GM18502 (cell line): ENCODE data around the gene CDK5RAP2.
"Not testable (repeated sequence)": the region's sequence is repeated elsewhere in the genome, so short reads cannot be mapped to it uniquely, and the experiment has no call there.

Experiments used
- ATAC-seq: cut with Tn5 transposase; IDR thresholded peaks from one replicate; pipeline ENCODE4 v1.9.1; 2021; ENCODE audit warnings: mild to moderate bottlenecking; ENCODE audit not compliant: unreplicated experiment, poor library complexity

The CDK5RAP2 gene

DNA sequence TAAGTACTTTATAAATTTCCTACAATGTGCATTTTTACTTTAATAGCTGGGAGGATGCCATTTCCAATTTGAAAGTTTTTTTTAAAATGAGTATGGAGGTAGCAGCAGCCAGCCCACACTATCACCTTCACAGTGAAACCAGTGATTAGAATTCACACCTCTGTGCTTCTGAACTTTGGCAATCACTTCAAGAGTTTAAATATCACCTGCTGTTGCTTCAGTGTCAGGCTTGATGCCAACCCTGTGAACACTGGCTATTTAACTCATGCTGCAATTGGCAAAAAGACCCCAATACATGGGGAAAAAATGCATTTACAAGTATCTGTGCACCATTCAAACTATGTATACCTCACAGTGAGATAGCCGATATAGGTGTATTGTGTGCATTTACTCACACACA is 57.4 kb downstream of the CDK5RAP2 start:
- no peak for ATAC-seq

DNA sequence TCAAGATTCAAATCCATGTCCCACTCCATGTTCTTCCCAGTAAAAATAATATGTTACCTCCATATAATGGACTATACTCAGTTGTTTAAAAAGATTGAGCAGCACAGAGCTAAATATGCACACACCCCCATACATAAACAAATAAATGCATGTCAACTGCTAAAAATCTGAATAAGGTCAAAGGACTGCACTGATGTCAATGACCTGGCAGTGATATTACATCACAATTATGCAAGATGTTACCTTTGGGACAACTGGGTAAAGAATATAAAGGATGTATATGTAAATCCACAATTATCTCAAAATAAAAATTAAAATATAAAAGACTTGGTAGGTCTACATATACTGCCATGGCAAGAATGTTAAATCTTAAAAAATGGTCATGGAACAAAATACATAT is 57.9 kb downstream of the CDK5RAP2 start:
- no peak for ATAC-seq

DNA sequence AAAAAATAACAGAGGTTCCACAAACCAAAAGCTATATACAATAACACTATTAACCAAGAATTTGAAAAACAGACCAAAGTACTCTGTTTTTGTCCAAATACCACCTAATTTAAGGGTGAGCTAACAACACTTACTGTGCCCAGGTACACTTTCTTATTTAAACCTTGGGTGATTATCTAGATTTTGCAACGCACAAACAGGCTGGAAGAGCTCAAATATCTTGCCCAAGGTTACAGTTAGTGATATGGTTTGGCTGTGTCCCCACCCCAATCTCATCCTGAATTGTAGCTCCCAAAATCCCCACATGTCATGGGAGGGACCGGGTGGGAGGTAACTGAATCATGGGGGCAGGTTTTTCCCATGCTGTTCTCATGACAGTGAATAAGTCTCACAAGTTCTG is 58.9 kb downstream of the CDK5RAP2 start:
- ATAC-seq, result no peak

DNA sequence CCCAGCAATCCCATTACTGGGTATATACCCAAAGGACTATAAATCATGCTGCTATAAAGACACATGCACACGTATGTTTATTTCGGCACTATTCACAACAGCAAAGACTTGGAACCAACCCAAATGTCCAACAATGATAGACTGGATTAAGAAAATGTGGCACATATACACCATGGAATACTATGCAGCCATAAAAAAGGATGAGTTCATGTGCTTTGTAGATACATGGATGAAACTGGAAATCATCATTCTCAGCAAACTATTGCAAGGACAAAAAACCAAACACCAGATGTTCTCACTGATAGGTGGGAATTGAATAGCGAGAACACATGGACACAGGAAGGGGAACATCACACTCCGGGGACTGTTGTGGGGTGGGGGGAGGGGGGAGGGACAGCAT is 64.0 kb downstream of the CDK5RAP2 start:
- not testable (repeated sequence) for ATAC-seq

DNA sequence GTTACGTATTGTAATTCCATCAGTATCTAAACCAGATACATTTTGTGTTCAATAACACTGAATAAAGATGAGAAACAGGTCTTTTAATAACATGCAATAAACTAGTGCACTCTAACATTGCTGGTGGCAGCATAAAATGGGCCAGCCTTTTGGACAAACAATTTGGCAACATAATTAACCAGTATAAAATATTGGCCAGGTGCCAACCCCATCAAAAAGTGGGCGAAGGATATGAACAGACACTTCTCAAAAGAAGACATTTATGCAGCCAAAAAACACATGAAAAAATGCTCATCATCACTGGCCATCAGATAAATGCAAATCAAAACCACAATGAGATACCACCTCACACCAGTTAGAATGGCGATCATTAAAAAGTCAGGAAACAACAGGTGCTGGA is 64.5 kb downstream of the CDK5RAP2 start:
- not testable (repeated sequence) for ATAC-seq

DNA sequence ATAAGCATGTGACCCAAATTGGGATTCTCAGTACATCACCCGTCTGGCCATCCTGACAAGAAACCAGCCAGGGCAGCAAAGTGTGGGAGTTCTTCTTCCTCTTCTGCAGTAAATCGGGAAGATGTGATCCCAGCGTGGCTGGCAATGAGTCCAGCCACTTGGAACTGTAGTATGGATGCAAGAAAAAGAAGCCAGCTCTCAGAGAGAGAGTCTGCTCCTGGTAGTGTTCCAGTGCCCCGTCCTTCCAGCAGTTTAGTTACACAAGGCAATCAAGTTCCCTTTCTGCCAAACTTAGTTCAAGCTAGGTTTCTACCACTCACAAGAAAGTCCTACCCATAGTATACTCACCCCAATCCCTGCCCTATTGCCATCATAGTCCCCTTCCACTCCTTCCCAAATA is 65.6 kb downstream of the CDK5RAP2 start:
- ATAC-seq, result no peak

DNA sequence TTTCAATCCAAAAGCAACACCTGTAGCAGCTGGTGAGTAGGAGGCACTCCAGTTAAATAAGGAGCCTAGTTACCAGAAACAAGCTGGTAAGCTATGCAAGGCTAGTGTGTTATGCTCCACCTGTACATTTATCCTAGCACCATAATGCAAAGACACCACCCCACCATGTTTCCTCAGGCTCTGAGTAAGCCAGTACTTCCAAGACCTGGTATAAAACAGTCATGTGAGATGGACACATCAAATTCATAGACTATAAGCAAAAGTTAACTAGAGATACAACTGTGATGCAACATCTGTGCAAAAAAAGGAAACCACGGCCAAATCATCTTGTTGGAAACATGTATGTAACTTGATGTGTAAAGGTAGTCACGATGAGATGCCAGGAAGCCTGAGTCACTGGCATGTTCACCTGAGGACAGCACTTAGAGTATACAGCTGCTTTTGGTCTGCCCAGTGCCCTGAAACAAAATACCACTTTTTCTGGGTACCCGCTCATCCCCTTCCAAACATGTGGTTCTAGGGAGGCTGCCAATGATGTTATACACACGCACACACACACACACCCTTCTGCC is 66.1 kb downstream of the CDK5RAP2 start:
- no peak for ATAC-seq

DNA sequence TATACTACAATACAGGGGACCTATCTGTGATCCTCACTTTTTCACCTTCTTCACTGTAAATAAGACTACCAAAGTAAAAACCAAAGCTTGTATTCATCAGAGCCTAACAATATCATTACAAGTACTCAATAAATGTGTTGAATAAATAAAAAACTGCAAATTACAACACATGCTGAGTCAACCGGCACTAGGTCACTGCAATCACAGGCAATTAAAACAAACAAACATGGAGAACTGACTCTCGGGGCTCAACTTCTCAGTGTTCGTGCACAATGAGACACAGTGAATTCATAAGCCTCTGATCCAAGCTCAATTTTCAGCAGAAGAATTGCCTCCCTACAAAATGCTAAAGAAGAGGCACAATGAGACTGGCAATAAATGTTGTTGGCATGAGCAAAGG is 69.2 kb downstream of the CDK5RAP2 start:
- ATAC-seq, result no peak

DNA sequence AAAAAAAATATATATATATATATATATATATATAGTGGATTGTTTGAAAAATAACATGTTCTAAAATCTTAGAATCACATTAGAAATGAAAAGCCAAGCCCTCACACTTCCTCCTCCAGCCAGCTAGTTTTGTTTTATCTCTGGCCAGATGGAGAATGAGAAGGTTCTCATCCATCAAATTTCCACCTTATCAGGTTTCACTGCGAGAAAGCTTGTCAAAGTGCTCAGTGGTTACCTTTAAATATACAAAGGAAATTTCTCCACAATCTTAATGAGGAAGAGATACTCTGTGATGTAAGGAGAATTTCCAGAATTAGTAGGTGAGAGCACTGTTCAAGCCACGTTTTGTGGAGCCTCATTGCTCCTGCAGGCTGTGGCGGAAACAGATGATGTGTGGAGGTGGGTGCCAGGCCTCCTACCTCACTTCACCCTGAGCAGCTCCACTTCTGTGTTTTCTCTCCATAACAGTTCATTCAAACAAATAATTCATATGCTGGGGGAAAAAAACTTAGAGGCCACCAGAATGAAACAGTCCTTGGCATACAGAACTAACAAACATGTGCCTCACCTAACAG is 71.9 kb downstream of the CDK5RAP2 start:
- ATAC-seq, result no peak

DNA sequence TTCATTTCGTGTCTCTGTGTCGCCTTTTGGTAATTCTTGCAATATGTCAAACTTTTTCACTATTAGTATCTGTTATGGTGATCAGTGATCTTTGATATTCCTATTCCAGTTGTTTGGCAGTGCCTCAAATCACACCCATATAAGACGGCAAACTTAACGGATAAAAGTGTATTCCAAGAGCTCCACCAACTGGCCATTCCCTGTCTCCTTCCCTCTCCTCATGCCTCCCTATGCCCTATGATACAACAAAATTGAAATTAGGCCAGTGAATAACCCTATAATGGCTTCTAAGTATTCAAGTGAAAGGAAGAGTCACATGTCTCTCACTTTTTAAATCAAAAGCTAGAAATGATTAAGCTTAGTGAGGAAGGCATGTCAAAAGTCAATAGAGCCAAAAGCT is 74.8 kb downstream of the CDK5RAP2 start:
- ATAC-seq, result no peak

DNA sequence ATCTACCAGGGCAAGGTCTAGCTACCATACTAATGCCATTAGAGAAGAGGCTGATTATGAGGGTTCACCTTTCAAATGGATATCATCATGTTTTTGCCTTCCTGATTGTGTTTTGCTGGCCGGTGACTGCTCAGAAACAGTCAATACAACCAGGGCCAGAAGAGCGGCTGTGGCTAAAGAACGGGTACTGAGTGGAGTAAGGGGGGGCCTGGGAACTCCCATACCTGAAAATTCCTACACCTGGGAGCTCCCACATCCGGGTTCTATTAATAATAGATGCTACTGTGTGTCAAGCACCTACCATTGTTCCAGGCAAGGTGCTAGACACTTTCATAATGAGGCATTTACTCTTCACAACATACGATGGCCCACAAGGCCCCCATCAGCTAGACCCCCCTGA is 79.2 kb downstream of the CDK5RAP2 start:
- no peak for ATAC-seq

DNA sequence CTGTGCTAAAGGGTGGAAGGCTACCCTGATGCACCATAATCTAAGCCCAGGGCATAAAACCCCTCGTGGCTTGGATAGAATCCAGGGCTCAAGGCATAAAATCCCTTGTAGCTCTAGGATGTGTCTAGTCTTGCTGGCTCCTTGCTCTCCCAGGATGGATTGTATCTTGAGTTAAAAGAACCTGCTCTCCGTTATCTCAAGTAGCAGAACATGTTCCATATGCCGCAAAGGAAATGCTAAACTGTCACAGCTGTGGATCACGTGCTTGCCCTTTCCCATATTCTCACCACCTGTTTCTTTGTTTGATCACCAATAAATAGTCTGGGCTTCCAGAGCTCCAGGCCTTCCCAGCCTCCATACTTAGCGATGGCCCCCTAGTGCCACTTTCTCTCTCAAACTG is 82.1 kb downstream of the CDK5RAP2 start:
- not testable (repeated sequence) for ATAC-seq

DNA sequence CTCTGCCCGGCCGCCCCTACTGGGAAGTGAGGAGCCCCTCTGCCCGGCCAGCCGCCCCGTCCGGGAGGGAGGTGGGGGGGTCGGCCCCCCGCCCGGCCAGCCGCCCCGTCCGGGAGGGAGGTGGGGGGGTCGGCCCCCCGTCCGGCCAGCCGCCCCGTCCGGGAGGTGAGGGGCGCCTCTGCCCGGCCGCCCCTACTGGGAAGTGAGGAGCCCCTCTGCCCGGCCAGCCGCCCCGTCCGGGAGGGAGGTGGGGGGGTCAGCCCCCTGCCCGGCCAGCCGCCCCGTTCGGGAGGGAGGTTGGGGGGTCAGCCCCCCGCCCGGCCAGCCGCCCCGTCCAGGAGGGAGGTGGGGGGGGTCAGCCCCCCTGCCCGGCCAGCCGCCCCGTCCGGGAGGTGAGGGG is 83.5 kb downstream of the CDK5RAP2 start:
- not testable (repeated sequence) for ATAC-seq

DNA sequence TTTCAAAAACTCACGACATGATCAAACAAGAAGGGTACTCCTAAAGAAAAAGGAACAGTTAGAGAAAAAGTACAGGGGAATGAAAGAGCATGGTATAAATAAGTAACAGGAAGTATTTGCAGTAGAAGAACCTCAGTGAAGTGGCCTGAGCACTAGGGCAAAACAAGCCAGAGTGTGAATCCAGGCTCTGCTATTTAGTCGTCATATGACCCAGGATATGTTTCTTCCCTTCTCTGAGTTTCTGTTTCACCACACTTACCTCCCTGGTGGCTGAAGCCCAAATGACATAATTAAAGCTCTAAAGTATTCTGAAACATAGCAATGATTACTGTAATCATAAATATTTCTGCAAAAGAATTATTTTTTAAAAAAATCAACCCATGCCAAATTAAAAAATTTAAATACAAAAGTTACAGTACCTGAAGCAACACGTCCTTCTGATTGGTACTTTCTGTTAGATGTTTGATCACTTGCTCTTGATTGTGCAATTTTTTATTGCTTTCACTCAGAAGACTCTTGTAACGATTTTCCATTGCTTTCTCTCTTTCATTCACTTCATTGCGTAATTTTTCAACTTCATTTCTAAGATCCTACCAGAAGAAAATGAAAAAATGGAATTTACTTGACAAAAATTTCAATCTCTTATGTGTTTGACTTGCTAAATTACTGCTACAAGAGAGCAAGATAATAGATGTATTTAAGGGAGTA is 88.9 kb downstream of the CDK5RAP2 start:
- peak; percentile 91 for ATAC-seq

DNA sequence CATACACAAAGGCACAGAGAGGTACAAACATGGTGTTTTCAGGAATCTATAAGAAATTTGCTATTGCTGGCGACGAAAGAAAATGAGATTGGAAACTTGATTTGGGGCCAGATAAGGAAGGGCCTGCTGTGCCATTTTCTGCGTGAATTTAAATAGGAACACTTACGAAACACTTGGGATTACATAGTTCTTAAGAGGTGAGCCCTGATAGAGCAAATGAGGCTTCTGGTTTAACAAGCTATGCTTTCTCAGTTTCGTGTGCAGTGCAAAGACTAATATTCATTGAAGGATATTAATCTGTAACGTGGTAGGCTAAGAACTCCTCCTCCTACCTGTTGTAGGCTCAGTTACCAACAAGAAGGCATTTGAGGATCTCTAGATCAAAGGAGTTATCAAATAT is 93.1 kb downstream of the CDK5RAP2 start:
- no peak for ATAC-seq

DNA sequence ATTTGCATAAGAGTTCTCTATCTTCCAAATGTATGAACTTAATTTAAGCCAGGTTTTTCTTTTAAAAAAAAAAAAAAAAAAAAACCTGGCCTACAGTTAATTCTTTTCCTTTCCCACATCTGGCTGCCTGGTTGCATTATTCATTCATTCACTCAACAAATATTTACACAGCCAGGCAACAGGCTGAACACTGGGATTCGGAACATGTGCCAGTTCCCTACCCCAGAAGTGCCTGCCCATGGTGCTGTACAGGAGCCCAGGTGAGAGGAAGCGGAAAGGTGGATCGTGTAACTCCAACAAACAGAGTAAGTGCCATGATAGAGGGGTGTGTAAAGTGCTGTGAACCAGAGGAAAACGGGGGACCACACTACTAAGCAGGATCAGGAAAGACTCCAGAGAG is 93.6 kb downstream of the CDK5RAP2 start:
- ATAC-seq, result no peak

DNA sequence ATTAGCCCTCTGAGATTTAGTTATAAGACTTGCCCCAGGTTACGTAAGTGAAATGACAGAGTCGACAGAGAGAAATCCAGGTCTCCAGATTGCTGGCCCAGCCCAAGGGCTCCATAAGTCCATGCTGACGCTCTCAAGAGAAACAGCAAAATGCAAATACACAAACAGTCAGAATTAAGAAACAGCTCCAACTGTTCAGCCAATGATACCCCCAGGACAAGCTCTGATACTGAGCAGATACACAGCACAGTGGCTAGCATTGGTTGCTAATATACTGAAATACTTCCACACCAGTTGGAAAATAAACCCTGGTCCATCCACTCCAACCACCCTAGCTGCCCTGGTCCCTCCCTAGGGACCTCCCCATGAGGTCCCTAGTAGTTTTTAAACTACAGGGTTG is 94.2 kb downstream of the CDK5RAP2 start:
- no peak for ATAC-seq

DNA sequence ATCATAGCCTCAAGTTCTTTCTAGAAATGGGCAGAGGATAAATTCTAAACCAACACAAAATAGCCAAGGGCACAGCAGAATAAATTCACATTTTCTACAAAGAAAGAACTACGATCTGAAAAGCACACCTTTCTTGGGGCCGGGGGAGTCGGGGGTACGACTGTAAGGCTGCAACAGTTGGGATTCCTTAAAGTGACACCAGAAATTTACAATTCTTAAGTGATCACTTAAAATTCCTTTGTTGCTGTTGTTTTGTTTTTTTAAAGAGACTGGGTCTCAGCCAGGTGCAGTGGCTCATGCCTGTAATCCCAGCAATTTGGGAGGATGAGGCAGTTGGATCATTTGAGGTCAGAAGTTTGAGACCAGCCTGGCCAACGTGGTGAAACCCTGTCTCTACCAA is 95.8 kb downstream of the CDK5RAP2 start:
- no peak for ATAC-seq

DNA sequence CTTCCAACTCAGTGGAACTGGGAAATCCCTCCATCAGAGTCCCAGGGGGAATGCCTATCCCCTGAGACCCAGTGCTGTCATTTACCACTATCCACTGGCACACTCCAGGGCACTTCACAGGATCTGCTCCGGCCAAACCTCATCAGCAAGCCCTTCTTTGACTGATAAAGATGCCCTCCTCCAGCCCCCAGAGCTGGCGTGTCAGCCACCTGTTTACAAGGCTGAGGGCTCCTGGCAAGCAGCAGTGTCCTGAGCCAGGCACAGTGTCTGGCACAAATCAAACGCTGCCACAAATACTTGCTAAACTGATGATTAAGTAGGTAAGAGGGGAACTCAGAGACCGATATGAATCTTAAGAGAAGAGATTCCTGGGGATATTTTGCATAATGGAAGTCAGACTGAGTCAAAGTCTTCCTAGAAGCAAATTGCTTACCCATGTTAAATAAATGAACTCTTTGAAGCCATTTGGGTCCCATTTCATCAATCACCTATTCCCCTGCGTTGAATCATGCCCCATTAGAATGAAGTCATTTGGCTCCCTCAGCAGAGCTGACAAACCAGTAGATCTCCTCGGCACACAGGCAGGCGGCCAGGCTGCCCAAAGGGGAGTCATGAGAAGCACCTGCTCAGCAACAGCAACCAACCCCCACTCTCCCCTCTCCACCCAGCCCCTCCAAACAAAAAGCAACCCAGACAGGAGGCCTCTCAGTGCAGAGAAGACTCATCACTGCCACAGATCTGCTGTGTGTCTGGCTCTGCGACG is 97.4 kb downstream of the CDK5RAP2 start:
- ATAC-seq, result no peak

DNA sequence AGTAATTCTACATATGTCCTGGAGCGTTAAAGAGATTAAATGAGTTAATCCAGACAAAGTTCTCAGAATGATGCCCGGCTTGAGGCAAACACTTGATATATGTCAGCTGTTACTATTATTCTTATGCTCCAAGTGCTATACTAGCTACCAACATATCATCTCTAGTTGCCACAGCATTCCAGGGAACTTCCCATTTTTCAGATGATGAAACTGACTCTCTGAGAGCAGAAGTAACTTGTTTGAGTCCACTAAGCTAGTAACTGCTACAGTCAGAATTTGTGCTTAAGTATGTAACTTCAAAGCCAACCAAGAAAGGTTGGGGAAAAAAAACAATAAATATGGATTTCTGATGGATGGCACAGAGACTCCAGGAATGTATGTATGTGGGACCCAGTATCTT is 98.1 kb downstream of the CDK5RAP2 start:
- no peak for ATAC-seq

DNA sequence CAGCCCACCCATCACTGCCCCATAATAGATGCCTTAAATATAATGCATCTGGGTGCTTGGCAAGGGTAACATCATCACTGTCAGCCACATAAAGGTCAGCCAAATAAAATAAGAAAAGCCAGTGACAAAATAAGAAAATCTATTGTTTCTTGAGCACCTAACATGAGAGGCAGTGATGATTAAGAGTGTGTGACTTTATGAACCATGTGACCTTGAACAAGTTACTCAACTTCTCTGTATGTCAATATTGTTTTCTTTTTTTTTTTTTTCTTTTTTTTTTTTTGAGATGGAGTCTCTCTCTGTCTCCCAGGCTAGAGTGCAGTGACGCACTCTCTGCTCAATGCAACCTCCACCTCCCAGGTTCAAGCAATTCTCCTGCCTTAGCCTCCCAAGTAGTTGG is 98.7 kb downstream of the CDK5RAP2 start:
- no peak for ATAC-seq
